Measurements from ENCODE around the gene GRSF1.
A peak's percentile ranks its signal among the peaks of the same experiment; 100 is the strongest.
"Not testable (repeated sequence)": the region's sequence is repeated elsewhere in the genome, so short reads cannot be mapped to it uniquely, and the experiment has no call there.

GRSF1 gene

GRCh38 chr4:70842761-70843435 lies 3.2 kb upstream of the GRSF1 start:
- H3K27me3 Mint-ChIP-seq: no peaks in the 10 kb centered on the region
- no peak for ATAC-seq (replicated peaks)
- peak overlapping the region in 1 of 2 donors; percentile 49 for H3K27ac Mint-ChIP-seq
- H3K4me3 Mint-ChIP-seq: no peak overlapping the region
- H3K36me3 Mint-ChIP-seq (ENCODE audit: insufficient read depth): peaks cover 5% of the 10 kb centered on the region
- H3K9me3 Mint-ChIP-seq: no peaks in the 10 kb centered on the region
- no peak for DNase-seq
- peaks cover 4 to 11% of the 10 kb centered on the region in 2 donors for H3K4me1 Mint-ChIP-seq (ENCODE audit: low read depth in 2 of 2)

- no peaks in the 10 kb centered on the region for H3K27me3 Mint-ChIP-seq
- H3K4me1 Mint-ChIP-seq (ENCODE audit: low read depth in 2 of 2): peaks cover 5 to 17% of the 10 kb centered on the region in 2 donors
- H3K9me3 Mint-ChIP-seq: no peaks in the 10 kb centered on the region
- no peak for ATAC-seq (replicated peaks)
- DNase-seq: no peak
- peaks cover 10% of the 10 kb centered on the region for H3K36me3 Mint-ChIP-seq (ENCODE audit: insufficient read depth)
- H3K27ac Mint-ChIP-seq: peak overlapping the region in 1 of 2 donors; percentile 49
- H3K4me3 Mint-ChIP-seq: no peak overlapping the region
Measured at GRCh38 chr4:70841951-70842350, 2.3 kb upstream of the GRSF1 start.

GRCh38 chr4:70841211-70841610 lies 1.5 kb upstream of the GRSF1 start:
- no peak overlapping the region for H3K4me3 Mint-ChIP-seq

DNA sequence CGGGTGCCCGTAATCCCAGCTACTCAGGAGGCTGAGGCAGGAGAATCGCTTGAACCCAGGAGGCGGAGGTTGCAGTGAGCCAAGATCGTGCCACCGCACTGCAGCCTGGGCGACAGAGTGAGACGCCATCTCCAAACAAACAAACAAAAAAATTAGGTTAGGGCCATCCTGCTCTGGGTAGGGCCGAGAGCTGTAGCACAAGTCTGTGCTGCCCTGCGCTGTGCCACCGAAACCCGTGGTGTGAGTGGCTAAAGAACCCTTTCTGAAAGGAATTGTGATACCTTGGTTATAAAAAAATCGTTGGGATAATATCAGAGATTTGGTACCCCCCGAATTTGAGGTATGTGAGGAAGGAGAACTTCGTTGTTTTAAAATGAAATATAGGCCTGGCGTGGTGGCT lies 941 bp upstream of the GRSF1 start:
- Mint-ChIP-seq H3K4me3 (peak overlapping the region in 1 of 2 donors; percentile 96), H3K4me1 (ENCODE audit: low read depth in 2 of 2) (peaks cover 11 to 22% of the 10 kb centered on the region in 2 donors), H3K36me3 (ENCODE audit: insufficient read depth) (peaks cover 12% of the 10 kb centered on the region)
- ATAC-seq (replicated peaks); H3K27ac Mint-ChIP-seq; DNase-seq; H3K27me3 Mint-ChIP-seq; H3K9me3 Mint-ChIP-seq: not testable (repeated sequence)

More at GRCh38 chr4:70841211-70841610, 1.5 kb upstream of the GRSF1 start:
- H3K27me3 Mint-ChIP-seq: no peaks in the 10 kb centered on the region
- H3K36me3 Mint-ChIP-seq (ENCODE audit: insufficient read depth): peaks cover 10% of the 10 kb centered on the region
- H3K4me1 Mint-ChIP-seq (ENCODE audit: low read depth in 2 of 2): peaks cover 11 to 22% of the 10 kb centered on the region in 2 donors
- no peak for DNase-seq
- no peak for ATAC-seq (replicated peaks)
- H3K27ac Mint-ChIP-seq: no peak overlapping the region
- no peaks in the 10 kb centered on the region for H3K9me3 Mint-ChIP-seq

GRCh38 chr4:70840137-70840536 lies 447 bp upstream of the GRSF1 start:
- peak overlapping the region; percentile 96 to 99 for H3K4me3 Mint-ChIP-seq
- H3K27ac Mint-ChIP-seq: not testable (repeated sequence)

GRCh38 chr4:70838666-70839588 lies 763 bp downstream of the GRSF1 start:
- DNase-seq: peak; percentile 55 to 61 (median 60)
- Mint-ChIP-seq H3K27ac (peak overlapping the region; percentile 93 to 95), H3K36me3 (ENCODE audit: insufficient read depth) (peaks cover 27% of the 10 kb centered on the region), H3K27me3 (no peaks in the 10 kb centered on the region), H3K9me3 (no peaks in the 10 kb centered on the region), H3K4me3 (peak overlapping the region; percentile 96 to 99), H3K4me1 (ENCODE audit: low read depth in 2 of 2) (peaks cover 14 to 28% of the 10 kb centered on the region in 2 donors)
- ATAC-seq (replicated peaks): peak; percentile 62

More at GRCh38 chr4:70840137-70840536, 447 bp upstream of the GRSF1 start:
- H3K9me3 Mint-ChIP-seq, H3K27me3 Mint-ChIP-seq: not testable (repeated sequence)
- Mint-ChIP-seq H3K36me3 (ENCODE audit: insufficient read depth) (peaks cover 15% of the 10 kb centered on the region), H3K4me1 (ENCODE audit: low read depth in 2 of 2) (peaks cover 11 to 23% of the 10 kb centered on the region in 2 donors)
- ATAC-seq (replicated peaks): peak; percentile 2
- peak in 2 of 3 experiments; percentile 65 to 68 for DNase-seq

DNA sequence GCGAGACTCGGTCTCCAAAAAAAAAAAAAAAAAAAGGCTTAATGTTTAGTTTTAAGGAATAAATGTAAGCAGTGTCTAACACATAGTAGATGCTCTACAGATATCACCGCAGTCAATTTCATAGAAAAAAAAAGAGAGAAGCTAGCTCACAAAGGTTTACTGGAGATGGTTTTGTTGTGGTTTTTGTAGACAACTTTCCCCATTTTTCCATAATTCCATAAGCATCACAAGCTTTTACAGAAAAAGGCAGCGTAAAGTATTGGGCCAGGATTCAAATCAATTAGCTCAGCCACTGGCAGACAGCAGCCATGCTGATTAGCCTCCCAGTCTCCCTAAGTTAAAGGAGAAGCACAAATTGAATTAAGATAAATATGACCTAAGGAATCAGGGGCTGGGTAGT lies 1.5 kb downstream of the GRSF1 start:
- peaks cover 14 to 30% of the 10 kb centered on the region in 2 donors for H3K4me1 Mint-ChIP-seq (ENCODE audit: low read depth in 2 of 2)
- H3K27me3 Mint-ChIP-seq: no peaks in the 10 kb centered on the region
- no peak for ATAC-seq (replicated peaks)
- no peaks in the 10 kb centered on the region for H3K9me3 Mint-ChIP-seq
- peak overlapping the region; percentile 96 to 99 for H3K4me3 Mint-ChIP-seq
- H3K36me3 Mint-ChIP-seq (ENCODE audit: insufficient read depth): peaks cover 34% of the 10 kb centered on the region
- peak overlapping the region; percentile 93 to 95 for H3K27ac Mint-ChIP-seq
- DNase-seq: no peak

- Mint-ChIP-seq H3K27ac (no peak overlapping the region), H3K4me1 (ENCODE audit: low read depth in 2 of 2) (peaks cover 14 to 39% of the 10 kb centered on the region in 2 donors), H3K4me3 (peak overlapping the region in 1 of 2 donors; percentile 99), H3K9me3 (no peaks in the 10 kb centered on the region), H3K27me3 (no peaks in the 10 kb centered on the region), H3K36me3 (ENCODE audit: insufficient read depth) (peaks cover 56% of the 10 kb centered on the region)
- DNase-seq: no peak
- ATAC-seq (replicated peaks): no peak
Measured at GRCh38 chr4:70836081-70836480, 3.6 kb downstream of the GRSF1 start.

DNA sequence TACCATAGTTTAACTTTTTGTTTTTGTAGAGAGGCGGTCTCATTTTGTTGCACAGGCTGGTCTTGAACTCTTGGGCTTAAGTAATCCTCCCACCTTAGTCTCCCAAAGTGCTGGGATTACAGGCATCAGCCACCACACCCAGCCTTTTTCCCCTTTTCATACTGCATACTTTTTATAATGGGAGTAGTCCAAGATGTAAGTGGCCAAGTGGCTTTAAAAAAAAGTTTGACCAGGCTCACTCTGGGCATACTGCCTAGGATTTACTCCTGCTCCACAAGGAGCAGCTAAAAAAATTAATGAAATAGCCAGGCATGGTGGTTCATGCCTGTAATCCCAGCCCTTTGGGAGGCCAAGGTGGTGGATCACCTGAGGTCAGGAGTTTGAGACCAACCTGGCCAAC lies 6.0 kb downstream of the GRSF1 start:
- no peak for ATAC-seq (replicated peaks)
- Mint-ChIP-seq H3K9me3 (no peaks in the 10 kb centered on the region), H3K27ac (no peak overlapping the region), H3K4me3 (no peak overlapping the region), H3K4me1 (ENCODE audit: low read depth in 2 of 2) (peaks cover 10 to 40% of the 10 kb centered on the region in 2 donors), H3K36me3 (ENCODE audit: insufficient read depth) (peaks cover 75% of the 10 kb centered on the region), H3K27me3 (no peaks in the 10 kb centered on the region)
- no peak for DNase-seq

DNA sequence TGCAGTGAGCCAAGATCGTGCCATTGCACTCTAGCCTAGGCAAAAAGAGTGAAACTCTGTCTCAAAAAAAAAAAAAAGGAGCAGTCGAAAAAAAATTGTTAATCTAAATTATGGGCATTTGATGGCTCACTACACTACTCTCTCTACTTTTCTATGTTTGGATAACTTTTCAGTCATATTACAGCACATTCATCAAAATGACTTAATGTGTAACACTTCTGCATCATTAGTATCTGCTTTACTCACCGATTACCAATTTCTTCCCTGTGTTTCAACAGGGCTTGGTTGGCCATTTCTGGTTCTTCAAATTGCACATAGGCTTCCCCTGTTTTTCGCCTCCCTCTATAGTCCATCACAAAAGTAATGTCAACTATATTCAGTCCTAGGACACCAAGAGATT lies 8.4 kb downstream of the GRSF1 start:
- peak overlapping the region in 1 of 2 donors; percentile 36 for H3K27ac Mint-ChIP-seq
- H3K4me1 Mint-ChIP-seq (ENCODE audit: low read depth in 2 of 2): peaks cover 4 to 22% of the 10 kb centered on the region in 2 donors
- peaks cover 94% of the 10 kb centered on the region for H3K36me3 Mint-ChIP-seq (ENCODE audit: insufficient read depth)
- H3K27me3 Mint-ChIP-seq: no peaks in the 10 kb centered on the region
- DNase-seq (no peak), ATAC-seq (replicated peaks) (no peak)
- no peak overlapping the region for H3K4me3 Mint-ChIP-seq
- no peaks in the 10 kb centered on the region for H3K9me3 Mint-ChIP-seq

DNA sequence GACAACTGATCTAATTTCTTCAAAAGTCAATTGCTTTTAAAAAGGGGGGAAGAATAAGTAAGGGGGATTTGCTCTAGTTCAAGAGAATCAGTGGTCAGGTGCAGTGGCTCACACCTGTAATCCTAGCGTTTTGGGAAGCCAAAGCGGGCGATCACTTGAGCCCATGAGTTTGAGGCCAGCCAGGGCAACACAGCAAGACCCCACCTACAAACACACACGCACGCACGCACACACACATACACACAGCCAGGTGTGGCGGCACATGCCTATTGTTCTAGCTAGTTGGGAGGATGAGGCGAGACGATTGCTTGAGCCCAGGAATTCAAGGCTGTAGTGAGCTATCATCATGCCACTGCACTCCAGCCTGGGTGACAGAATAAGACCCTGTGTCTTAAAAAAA lies 9.6 kb downstream of the GRSF1 start:
- DNase-seq (no peak), ATAC-seq (replicated peaks) (no peak)
- Mint-ChIP-seq H3K4me3 (no peak overlapping the region), H3K27me3 (no peaks in the 10 kb centered on the region), H3K27ac (peak overlapping the region in 1 of 2 donors; percentile 75), H3K36me3 (ENCODE audit: insufficient read depth) (peaks cover 100% of the 10 kb centered on the region), H3K9me3 (no peaks in the 10 kb centered on the region), H3K4me1 (ENCODE audit: low read depth in 2 of 2) (peaks cover 3 to 21% of the 10 kb centered on the region in 2 donors)

DNA sequence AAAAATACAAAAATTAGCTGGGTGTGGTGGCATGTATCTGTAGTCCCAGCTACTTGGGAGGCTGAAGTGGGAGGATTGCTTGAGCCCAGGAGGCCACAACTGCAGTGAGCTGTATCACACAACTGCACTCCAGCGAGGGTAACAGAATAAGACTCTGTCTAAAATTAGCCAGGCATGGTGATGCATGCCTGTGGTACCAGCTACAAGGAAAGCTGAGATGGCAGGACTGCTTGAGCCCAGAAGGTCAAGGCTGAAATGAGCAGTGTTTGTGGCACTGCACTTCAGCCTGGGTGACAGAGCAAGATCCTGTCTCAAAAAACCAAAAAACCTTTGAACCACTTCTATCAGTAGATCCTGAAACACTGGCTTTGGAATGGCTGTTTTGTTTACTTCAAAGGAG lies 10.2 kb downstream of the GRSF1 start:
- H3K4me1 Mint-ChIP-seq (ENCODE audit: low read depth in 2 of 2): peaks cover 0 to 16% of the 10 kb centered on the region in 2 donors
- DNase-seq: no peak
- no peak for ATAC-seq (replicated peaks)
- no peaks in the 10 kb centered on the region for H3K27me3 Mint-ChIP-seq
- H3K9me3 Mint-ChIP-seq: no peaks in the 10 kb centered on the region
- peak overlapping the region in 1 of 2 donors; percentile 75 for H3K27ac Mint-ChIP-seq
- H3K36me3 Mint-ChIP-seq (ENCODE audit: insufficient read depth): peaks cover 99% of the 10 kb centered on the region
- no peak overlapping the region for H3K4me3 Mint-ChIP-seq

DNA sequence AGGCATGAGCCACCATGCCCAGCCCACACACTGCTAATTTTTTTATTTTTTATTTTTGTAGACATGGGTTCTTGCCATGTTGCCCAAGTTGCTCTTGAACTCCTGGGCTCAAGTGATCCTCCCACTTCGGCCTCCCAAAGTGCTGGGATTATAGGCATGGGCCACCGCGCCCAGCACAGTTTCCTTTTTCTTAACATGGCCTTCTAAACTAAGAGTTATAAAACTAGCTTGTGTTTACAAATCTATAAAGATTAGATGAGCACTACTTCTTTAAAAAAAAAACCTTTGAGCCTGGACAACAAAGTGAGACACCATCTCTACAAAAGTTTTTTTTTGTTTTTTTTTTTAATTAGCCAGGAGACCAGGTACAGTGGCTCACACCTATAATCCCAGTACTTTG lies 10.7 kb downstream of the GRSF1 start:
- Mint-ChIP-seq H3K27ac (peak overlapping the region in 1 of 2 donors; percentile 75), H3K4me1 (ENCODE audit: low read depth in 2 of 2) (peaks cover 0 to 16% of the 10 kb centered on the region in 2 donors), H3K36me3 (ENCODE audit: insufficient read depth) (peaks cover 99% of the 10 kb centered on the region), H3K9me3 (no peaks in the 10 kb centered on the region), H3K4me3 (no peak overlapping the region), H3K27me3 (no peaks in the 10 kb centered on the region)
- no peak for ATAC-seq (replicated peaks)
- DNase-seq: no peak
